SK-N-SH (cell line): ENCODE measurements around the gene SHISAL2B. TPM values are rescaled to one million over a fixed set of nuclear protein-coding genes. Genes with fewer than 3 reads are reported as not detected.

ENCODE experiments used
- CTCF ChIA-PET: fragments of 300-600, 350-600 bp; formaldehyde crosslinking; extraction: SDS; loops from one replicate; lab custom pipeline; 2021; lab: Yijun Ruan, JAX
- POLR2A ChIA-PET: fragments of 350-600 bp; sonication (Branson Sonifier 250); formaldehyde crosslinking; extraction: SDS; loops from one replicate; lab custom pipeline; 2020; ENCODE audit warnings: antibody characterized with exemption, inconsistent platforms; lab: Yijun Ruan, JAX
- DNase-seq: peaks from one replicate; pipeline ENCODE4 v3.0.0; 2012
- H2AFZ ChIP-seq: fragments of 200-600 bp; sonication (generic); 2 replicates; pipeline ENCODE4 v1.8.1; 2016; ENCODE audit warnings: antibody characterized with exemption, mild to moderate bottlenecking, low read depth
- H3F3A ChIP-seq: fragments of 200-600 bp; sonication (generic); replicated peaks from 2 replicates; pipeline ENCODE3; 2016; ENCODE audit warnings: antibody characterized with exemption, mild to moderate bottlenecking; ENCODE audit not compliant: insufficient read depth
- H3K27ac ChIP-seq, 2 experiments: fragments of 200-500 bp in 1 of 2; fragments of 200-600 bp in 1 of 2; sonication (Bioruptor generic) in 1 of 2; sonication (generic), shearing (Covaris generic) in 1 of 2; 2 replicates each; pipeline versions ENCODE4 v1.5.1 to v1.6.1; 2014 to 2016; ENCODE audit warnings: low read depth in 2 of 2, inconsistent platforms in 1 of 2, low read length in 1 of 2, mild to moderate bottlenecking in 1 of 2, mixed read lengths in 1 of 2
- H3K27me3 ChIP-seq: fragments of 200-600 bp; sonication (generic), shearing (Covaris generic); 2 replicates; pipeline ENCODE4 v1.6.1; 2016; ENCODE audit warnings: mixed run types; ENCODE audit not compliant: insufficient read depth
- H3K36me3 ChIP-seq, 2 experiments: fragments of 200-500 bp in 1 of 2; fragments of 200-600 bp in 1 of 2; sonication (Bioruptor generic) in 1 of 2; sonication (generic) in 1 of 2; replicated peaks in 1 of 2; 2 replicates each; pipeline versions ENCODE3 to v1.5.1; 2014 to 2016; ENCODE audit warnings: low read length in 1 of 2, mild to moderate bottlenecking in 1 of 2; ENCODE audit not compliant: insufficient read depth in 2 of 2, control insufficient read depth in 1 of 2
- H3K4me1 ChIP-seq, 2 experiments: fragments of 200-500 bp in 1 of 2; fragments of 200-600 bp in 1 of 2; sonication (Bioruptor generic) in 1 of 2; sonication (generic), shearing (Covaris generic) in 1 of 2; 2 replicates each; pipeline versions ENCODE4 v1.5.1 to v1.6.1; 2014 to 2016; ENCODE audit warnings: low read depth in 1 of 2, low read length in 1 of 2, mixed run types in 1 of 2; ENCODE audit not compliant: insufficient read depth in 2 of 2, control insufficient read depth in 1 of 2
- H3K4me2 ChIP-seq: fragments of 200-600 bp; sonication (generic), shearing (Covaris generic); 2 replicates; pipeline ENCODE4 v1.6.1; 2017; ENCODE audit warnings: mixed run types
- H3K4me3 ChIP-seq, 2 experiments: fragments of 200-500 bp in 1 of 2; fragments of 200-600 bp in 1 of 2; sonication (Bioruptor generic) in 1 of 2; sonication (generic), shearing (Covaris generic) in 1 of 2; 2 replicates each; pipeline versions ENCODE4 v1.5.1 to v1.8.1; 2014 to 2016; ENCODE audit warnings: low read depth in 2 of 2, inconsistent platforms in 1 of 2, low read length in 1 of 2, mild to moderate bottlenecking in 1 of 2, mixed read lengths in 1 of 2, moderate library complexity in 1 of 2
- H3K79me2 ChIP-seq: fragments of 200-600 bp; sonication (generic); 2 replicates; pipeline ENCODE4 v1.8.1; 2017; ENCODE audit warnings: mild to moderate bottlenecking; ENCODE audit not compliant: insufficient read depth
- H3K9ac ChIP-seq: fragments of 200-600 bp; sonication (generic); 2 replicates; pipeline ENCODE4 v1.6.1; 2017; ENCODE audit warnings: mixed run types
- H3K9me2 ChIP-seq: fragments of 200-600 bp; sonication (generic); 2 replicates; pipeline ENCODE4 v1.6.1; 2017; ENCODE audit warnings: mixed run types
- H3K9me3 ChIP-seq: fragments of 200-600 bp; sonication (generic); 2 replicates; pipeline ENCODE4 v1.6.1; 2017; ENCODE audit warnings: mixed run types, mild to moderate bottlenecking, moderate library complexity
- H4K20me1 ChIP-seq: fragments of 200-600 bp; sonication (generic); 2 replicates; pipeline ENCODE4 v1.6.1; 2017; ENCODE audit warnings: mild to moderate bottlenecking, mixed run types; ENCODE audit not compliant: insufficient read depth
- ELF1 ChIP-seq: IDR thresholded peaks from 2 replicates; pipeline ENCODE4 v1.4.0; 2012
- EP300 ChIP-seq, 2 experiments: IDR thresholded peaks; 2 replicates each; pipeline versions ENCODE4 v1.4.0 to v1.6.1; 2012; ENCODE audit warnings: borderline replicate concordance in 1 of 2, low read depth in 1 of 2, low read length in 1 of 2
- FOXJ3 ChIP-seq: sonication (generic); formaldehyde crosslinking; IDR thresholded peaks from 2 replicates; pipeline ENCODE4 v1.5.1; 2020; ENCODE audit warnings: mild to moderate bottlenecking, missing genetic modification reagents
- GABPA ChIP-seq: IDR thresholded peaks from 2 replicates; pipeline ENCODE4 v1.4.0; 2012; ENCODE audit warnings: low read depth, mild to moderate bottlenecking
- JUND ChIP-seq: IDR thresholded peaks from 2 replicates; pipeline ENCODE4 v1.4.0; 2012
- MXI1 ChIP-seq: IDR thresholded peaks from 2 replicates; pipeline ENCODE4 v1.6.1; 2012; ENCODE audit warnings: mild to moderate bottlenecking, low read depth, low read length, improper control_type of control experiment
- RXRA ChIP-seq: IDR thresholded peaks from 2 replicates; pipeline ENCODE4 v1.4.0; 2012; ENCODE audit warnings: low read depth, mild to moderate bottlenecking, borderline replicate concordance
- SIN3A ChIP-seq: IDR thresholded peaks from 2 replicates; pipeline ENCODE4 v1.6.1; 2012; ENCODE audit warnings: low read depth, mild to moderate bottlenecking, low read length, moderate library complexity, borderline replicate concordance
- SMC3 ChIP-seq: IDR thresholded peaks from 2 replicates; pipeline ENCODE4 v1.6.1; 2012; ENCODE audit warnings: low read depth, low read length, improper control_type of control experiment
- TEAD4 ChIP-seq: IDR thresholded peaks from 2 replicates; pipeline ENCODE4 v1.4.0; 2012; ENCODE audit warnings: mild to moderate bottlenecking, borderline replicate concordance; ENCODE audit not compliant: insufficient read depth
- YY1 ChIP-seq: IDR thresholded peaks from 2 replicates; pipeline ENCODE4 v1.4.0; 2012; ENCODE audit warnings: low read depth, mild to moderate bottlenecking
- WGBS: methylation state at CpG from one replicate; pipeline ENCODE4 v1.1.6; 2017; ENCODE audit warnings: low lambda C conversion rate; 5-methylcytosine and 5-hydroxymethylcytosine counted together
- polyA plus RNA-seq, 3 experiments: library from polyadenylated mRNA; depleted of rRNA; stranded (reverse); fragments of >200 nt; gene quantifications; 2 replicates each; pipeline ENCODE4 v1.2.3, GENCODE V29; 2012
- TF ChIP-seq, protein P1 (sequence below): IDR thresholded peaks from 2 replicates; pipeline ENCODE4; 2012
- TF ChIP-seq, protein P2 (sequence below): IDR thresholded peaks from 2 replicates; pipeline ENCODE4 v1.4.0; 2012; ENCODE audit warnings: low read depth, borderline replicate concordance
- TF ChIP-seq, protein P3 (sequence below): fragments of 150-350 bp; IDR thresholded peaks from 2 replicates; pipeline ENCODE4 v1.6.1; 2017; ENCODE audit warnings: antibody characterized with exemption, low read length, low read depth, borderline replicate concordance
- TF ChIP-seq, protein P4 (sequence below): IDR thresholded peaks from 2 replicates; pipeline ENCODE4 v1.4.0; 2012; ENCODE audit warnings: low read depth, borderline replicate concordance

Gene SHISAL2B
- polyA plus RNA-seq, 1 of the 3 experiments (the other 2 are of a cell fraction): not detected

DNA sequence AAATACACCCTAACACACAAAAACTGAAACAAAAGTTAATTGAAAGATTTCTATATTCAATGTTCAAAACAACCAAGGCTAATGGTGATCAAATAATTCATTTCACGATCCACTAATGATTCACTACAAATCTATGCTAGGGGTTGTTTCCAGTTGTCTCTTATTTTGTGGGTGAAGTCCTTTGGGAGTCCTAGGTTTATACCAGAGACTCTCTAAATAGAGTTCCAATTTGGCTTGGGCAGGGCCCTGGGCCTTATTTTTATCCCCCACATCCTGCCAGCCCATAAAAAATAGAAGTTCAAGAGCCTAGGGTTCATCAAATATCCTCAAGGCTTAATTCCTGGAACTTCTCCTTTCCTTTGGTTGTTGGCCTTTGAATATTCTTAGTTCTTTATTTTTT is 52.1 kb downstream of the SHISAL2B start:
- TF ChIP-seq FOXJ3 (CRISPR knock-in tag) (no peak), JUND (no peak), TEAD4 (no peak), ELF1 (no peak), MXI1 (no peak), SMC3 (no peak), YY1 (no peak), SIN3A (no peak), GABPA (no peak), EP300 (IDR thresholded peaks at IDR 0.05; ENCODE audit: borderline replicate concordance in 1 of 2, low read depth in 1 of 2, low read length in 1 of 2) (no peak), RXRA (no peak)
- TF ChIP-seq, protein P1, sequence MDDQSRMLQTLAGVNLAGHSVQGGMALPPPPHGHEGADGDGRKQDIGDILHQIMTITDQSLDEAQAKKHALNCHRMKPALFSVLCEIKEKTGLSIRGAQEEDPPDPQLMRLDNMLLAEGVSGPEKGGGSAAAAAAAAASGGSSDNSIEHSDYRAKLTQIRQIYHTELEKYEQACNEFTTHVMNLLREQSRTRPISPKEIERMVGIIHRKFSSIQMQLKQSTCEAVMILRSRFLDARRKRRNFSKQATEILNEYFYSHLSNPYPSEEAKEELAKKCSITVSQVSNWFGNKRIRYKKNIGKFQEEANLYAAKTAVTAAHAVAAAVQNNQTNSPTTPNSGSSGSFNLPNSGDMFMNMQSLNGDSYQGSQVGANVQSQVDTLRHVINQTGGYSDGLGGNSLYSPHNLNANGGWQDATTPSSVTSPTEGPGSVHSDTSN: no peak
- TF ChIP-seq, protein P2, sequence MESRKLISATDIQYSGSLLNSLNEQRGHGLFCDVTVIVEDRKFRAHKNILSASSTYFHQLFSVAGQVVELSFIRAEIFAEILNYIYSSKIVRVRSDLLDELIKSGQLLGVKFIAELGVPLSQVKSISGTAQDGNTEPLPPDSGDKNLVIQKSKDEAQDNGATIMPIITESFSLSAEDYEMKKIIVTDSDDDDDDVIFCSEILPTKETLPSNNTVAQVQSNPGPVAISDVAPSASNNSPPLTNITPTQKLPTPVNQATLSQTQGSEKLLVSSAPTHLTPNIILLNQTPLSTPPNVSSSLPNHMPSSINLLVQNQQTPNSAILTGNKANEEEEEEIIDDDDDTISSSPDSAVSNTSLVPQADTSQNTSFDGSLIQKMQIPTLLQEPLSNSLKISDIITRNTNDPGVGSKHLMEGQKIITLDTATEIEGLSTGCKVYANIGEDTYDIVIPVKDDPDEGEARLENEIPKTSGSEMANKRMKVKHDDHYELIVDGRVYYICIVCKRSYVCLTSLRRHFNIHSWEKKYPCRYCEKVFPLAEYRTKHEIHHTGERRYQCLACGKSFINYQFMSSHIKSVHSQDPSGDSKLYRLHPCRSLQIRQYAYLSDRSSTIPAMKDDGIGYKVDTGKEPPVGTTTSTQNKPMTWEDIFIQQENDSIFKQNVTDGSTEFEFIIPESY: no peak
- TF ChIP-seq, protein P3, sequence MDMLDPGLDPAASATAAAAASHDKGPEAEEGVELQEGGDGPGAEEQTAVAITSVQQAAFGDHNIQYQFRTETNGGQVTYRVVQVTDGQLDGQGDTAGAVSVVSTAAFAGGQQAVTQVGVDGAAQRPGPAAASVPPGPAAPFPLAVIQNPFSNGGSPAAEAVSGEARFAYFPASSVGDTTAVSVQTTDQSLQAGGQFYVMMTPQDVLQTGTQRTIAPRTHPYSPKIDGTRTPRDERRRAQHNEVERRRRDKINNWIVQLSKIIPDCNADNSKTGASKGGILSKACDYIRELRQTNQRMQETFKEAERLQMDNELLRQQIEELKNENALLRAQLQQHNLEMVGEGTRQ: no peak
- TF ChIP-seq, protein P4, sequence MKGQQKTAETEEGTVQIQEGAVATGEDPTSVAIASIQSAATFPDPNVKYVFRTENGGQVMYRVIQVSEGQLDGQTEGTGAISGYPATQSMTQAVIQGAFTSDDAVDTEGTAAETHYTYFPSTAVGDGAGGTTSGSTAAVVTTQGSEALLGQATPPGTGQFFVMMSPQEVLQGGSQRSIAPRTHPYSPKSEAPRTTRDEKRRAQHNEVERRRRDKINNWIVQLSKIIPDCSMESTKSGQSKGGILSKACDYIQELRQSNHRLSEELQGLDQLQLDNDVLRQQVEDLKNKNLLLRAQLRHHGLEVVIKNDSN: no peak
- no peaks in the 10 kb centered on the region for H3K9me2 ChIP-seq
- peaks cover 30 to 31% of the 10 kb centered on the region in 2 experiments for H3K36me3 ChIP-seq
- ChIA-PET POLR2A (no interaction called here), CTCF (no interaction called here)
- H3K4me1 ChIP-seq: no peaks in the 10 kb centered on the region
- no peak overlapping the region for H3K4me3 ChIP-seq
- no peak overlapping the region for H2AFZ ChIP-seq
- 0 out of 2 replicates have a peak, but pooled peaks cover 4% of the 10 kb centered on the region for H3K79me2 ChIP-seq
- H3K9ac ChIP-seq: no peak overlapping the region
- H4K20me1 ChIP-seq: no peaks in the 10 kb centered on the region
- H3K4me2 ChIP-seq: no peak overlapping the region
- H3K27ac ChIP-seq: no peak overlapping the region
- DNase-seq: no peak
- H3K27me3 ChIP-seq: no peaks in the 10 kb centered on the region
- 94% methylated on average over 1 of the region's 1 CpG for WGBS
- no peaks in the 10 kb centered on the region for H3F3A ChIP-seq
- no peaks in the 10 kb centered on the region for H3K9me3 ChIP-seq
